ENCODE results near the gene GARNL3. TPM values are rescaled to one million over a fixed set of nuclear protein-coding genes. Genes with fewer than 3 reads are reported as not detected.

Gene GARNL3
- total RNA-seq, 2 donors from 2014 or later, result 34.2 to 34.4 TPM

DNA sequence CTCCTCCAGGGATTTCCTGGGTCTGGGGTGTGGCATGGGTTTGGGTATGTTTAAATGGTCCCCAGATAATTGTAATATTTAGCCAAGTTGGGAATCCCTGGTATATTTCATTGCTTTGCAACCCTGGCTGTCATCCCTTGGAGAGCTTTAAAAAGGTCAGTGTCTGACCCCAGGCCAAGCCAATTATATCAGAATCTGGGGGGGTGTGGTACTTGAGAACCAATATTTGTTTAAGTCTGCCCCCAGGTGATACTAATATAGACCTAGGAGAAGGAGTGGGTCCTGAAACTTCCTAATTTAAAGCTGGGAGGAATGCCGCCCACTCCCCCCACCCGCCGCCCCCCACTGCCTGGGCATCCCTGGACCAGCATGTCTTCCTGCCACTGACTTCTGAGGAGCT lies 94.2 kb downstream of the GARNL3 start:
- WGBS, result 98% methylated on average over 3 of the region's 3 CpGs
- no peaks in the 10 kb centered on the region for H3K9me3 ChIP-seq
- DNase-seq (ENCODE audit: low spot score), result no peak
- no peaks in the 10 kb centered on the region for H3K36me3 ChIP-seq
- H3K4me1 ChIP-seq (replicated peaks), result no peaks in the 10 kb centered on the region
- intact Hi-C loops (cut with DNase I), result no loop called here
- H3K27me3 ChIP-seq (replicated peaks; ENCODE audit: insufficient read depth), result no peaks in the 10 kb centered on the region
- H3K4me3 ChIP-seq, result no peak overlapping the region
- no peak for TF ChIP-seq POLR2A (IDR thresholded peaks at IDR 0.05)
- TF ChIP-seq, protein P1, sequence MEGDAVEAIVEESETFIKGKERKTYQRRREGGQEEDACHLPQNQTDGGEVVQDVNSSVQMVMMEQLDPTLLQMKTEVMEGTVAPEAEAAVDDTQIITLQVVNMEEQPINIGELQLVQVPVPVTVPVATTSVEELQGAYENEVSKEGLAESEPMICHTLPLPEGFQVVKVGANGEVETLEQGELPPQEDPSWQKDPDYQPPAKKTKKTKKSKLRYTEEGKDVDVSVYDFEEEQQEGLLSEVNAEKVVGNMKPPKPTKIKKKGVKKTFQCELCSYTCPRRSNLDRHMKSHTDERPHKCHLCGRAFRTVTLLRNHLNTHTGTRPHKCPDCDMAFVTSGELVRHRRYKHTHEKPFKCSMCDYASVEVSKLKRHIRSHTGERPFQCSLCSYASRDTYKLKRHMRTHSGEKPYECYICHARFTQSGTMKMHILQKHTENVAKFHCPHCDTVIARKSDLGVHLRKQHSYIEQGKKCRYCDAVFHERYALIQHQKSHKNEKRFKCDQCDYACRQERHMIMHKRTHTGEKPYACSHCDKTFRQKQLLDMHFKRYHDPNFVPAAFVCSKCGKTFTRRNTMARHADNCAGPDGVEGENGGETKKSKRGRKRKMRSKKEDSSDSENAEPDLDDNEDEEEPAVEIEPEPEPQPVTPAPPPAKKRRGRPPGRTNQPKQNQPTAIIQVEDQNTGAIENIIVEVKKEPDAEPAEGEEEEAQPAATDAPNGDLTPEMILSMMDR (IDR thresholded peaks at IDR 0.05), result no peak
- TF ChIP-seq POLR2AphosphoS5 (IDR thresholded peaks at IDR 0.05), result no peak
- H3K27ac ChIP-seq, result peak overlapping the region; percentile 11 to 21

- intact Hi-C loops (cut with DNase I), result no loop called here
- 73% methylated on average over 8 of the region's 8 CpGs for WGBS
- TF ChIP-seq, protein P1 (IDR thresholded peaks at IDR 0.05), result no peak
- TF ChIP-seq POLR2AphosphoS5 (IDR thresholded peaks at IDR 0.05) (no peak), POLR2A (IDR thresholded peaks at IDR 0.05) (no peak)
- DNase-seq (ENCODE audit: low spot score), result no peak
- Histone ChIP-seq H3K4me3 (no peak overlapping the region), H3K36me3 (no peaks in the 10 kb centered on the region), H3K9me3 (no peaks in the 10 kb centered on the region), H3K27ac (peak overlapping the region; percentile 2 to 11), H3K4me1 (replicated peaks) (no peaks in the 10 kb centered on the region), H3K27me3 (replicated peaks; ENCODE audit: insufficient read depth) (no peaks in the 10 kb centered on the region)
Measured at GRCh38 chr9:127360250-127360649, 95.7 kb downstream of the GARNL3 start.

DNA sequence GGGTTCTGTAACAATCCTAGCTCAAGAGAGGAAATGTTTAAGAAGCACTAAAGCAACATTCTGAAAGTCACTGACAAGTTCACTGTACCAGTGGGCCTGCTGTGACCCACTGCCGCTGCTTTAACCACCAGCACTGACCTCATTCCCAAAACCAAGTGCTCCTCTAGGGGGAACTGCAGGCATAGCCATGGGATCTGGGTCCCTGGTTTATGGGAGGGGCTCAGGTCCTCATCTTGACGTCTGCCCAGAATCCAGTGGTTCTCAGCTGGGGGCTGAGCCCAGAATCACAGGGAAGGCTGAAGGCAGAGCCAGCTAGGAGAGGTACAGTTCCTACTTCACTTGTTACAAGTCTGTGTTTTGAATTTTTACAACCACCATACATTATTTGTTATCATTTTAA lies 96.3 kb downstream of the GARNL3 start:
- DNase-seq (ENCODE audit: low spot score), result no peak
- 42% methylated on average over 2 of the region's 2 CpGs for WGBS
- H3K4me1 ChIP-seq (replicated peaks), result no peaks in the 10 kb centered on the region
- TF ChIP-seq, protein P1 (IDR thresholded peaks at IDR 0.05), result no peak
- TF ChIP-seq POLR2A (IDR thresholded peaks at IDR 0.05), result no peak
- TF ChIP-seq POLR2AphosphoS5 (IDR thresholded peaks at IDR 0.05), result no peak
- H3K36me3 ChIP-seq, result no peaks in the 10 kb centered on the region
- H3K27ac ChIP-seq, result peak overlapping the region; percentile 2 to 11
- no peak overlapping the region for H3K4me3 ChIP-seq
- intact Hi-C loops (cut with DNase I), result no loop called here
- H3K9me3 ChIP-seq, result no peaks in the 10 kb centered on the region
- no peaks in the 10 kb centered on the region for H3K27me3 ChIP-seq (replicated peaks; ENCODE audit: insufficient read depth)

- WGBS, result 44% methylated on average over 3 of the region's 3 CpGs
- H3K36me3 ChIP-seq, result no peaks in the 10 kb centered on the region
- DNase-seq (ENCODE audit: low spot score), result no peak
- H3K9me3 ChIP-seq, result no peaks in the 10 kb centered on the region
- H3K4me3 ChIP-seq, result no peak overlapping the region
- intact Hi-C loops (cut with DNase I), result no loop called here
- TF ChIP-seq POLR2AphosphoS5 (IDR thresholded peaks at IDR 0.05) (no peak), POLR2A (IDR thresholded peaks at IDR 0.05) (no peak)
- TF ChIP-seq, protein P1 (IDR thresholded peaks at IDR 0.05), result no peak
- H3K4me1 ChIP-seq (replicated peaks), result no peaks in the 10 kb centered on the region
- no peak overlapping the region for H3K27ac ChIP-seq
- no peaks in the 10 kb centered on the region for H3K27me3 ChIP-seq (replicated peaks; ENCODE audit: insufficient read depth)
Measured at GRCh38 chr9:127361561-127361960, 97.0 kb downstream of the GARNL3 start.

GRCh38 chr9:127362829-127363228 lies 98.3 kb downstream of the GARNL3 start:
- no peak overlapping the region for H3K27ac ChIP-seq
- TF ChIP-seq POLR2A (IDR thresholded peaks at IDR 0.05) (no peak), POLR2AphosphoS5 (IDR thresholded peaks at IDR 0.05) (no peak)
- TF ChIP-seq, protein P1 (IDR thresholded peaks at IDR 0.05), result no peak
- no peaks in the 10 kb centered on the region for H3K9me3 ChIP-seq
- H3K36me3 ChIP-seq, result no peaks in the 10 kb centered on the region
- WGBS, result 88% methylated on average over 7 of the region's 7 CpGs
- DNase-seq (ENCODE audit: low spot score), result no peak
- no peaks in the 10 kb centered on the region for H3K27me3 ChIP-seq (replicated peaks; ENCODE audit: insufficient read depth)
- intact Hi-C loops (cut with DNase I), result no loop called here
- H3K4me1 ChIP-seq (replicated peaks), result no peaks in the 10 kb centered on the region
- no peak overlapping the region for H3K4me3 ChIP-seq
